IMR-90 (cell line): ENCODE results near the gene ZBTB39. TPM values are rescaled to one million over a fixed set of nuclear protein-coding genes. Genes with fewer than 3 reads are reported as not detected.
A peak's percentile ranks its signal among the peaks of the same experiment; 100 is the strongest.

Experiments used
- ATAC-seq: fragments of 200-7000 bp; cut with Tn5 transposase; 2 replicates; pipeline ENCODE4 v1.9.1; 2020; ENCODE audit warnings: low read depth, mild to moderate bottlenecking, moderate library complexity
- BruUV-seq: library from RNA; stranded (reverse); fragments of 400-500 nt; replicated peaks from 2 replicates; lab custom pipeline; 2021; lab: Mats Ljungman, UMichigan
- CTCF ChIA-PET: fragments of 300-600 bp; formaldehyde crosslinking; extraction: SDS; loops from one replicate; lab custom pipeline; 2021; ENCODE audit warnings: antibody characterized with exemption; lab: Yijun Ruan, JAX
- POLR2A ChIA-PET: fragments of 300-600 bp; sonication (Branson Sonifier 250); formaldehyde crosslinking; loops from one replicate; lab custom pipeline; 2022; ENCODE audit warnings: antibody characterized with exemption; ENCODE audit not compliant: unreplicated experiment; lab: Charles Lee
- DNase-seq: peaks from one replicate; pipeline ENCODE4 v3.0.0; 2013
- H2AFZ ChIP-seq: replicated peaks from 2 replicates; pipeline ENCODE3; 2013; ENCODE audit warnings: low read length, mild to moderate bottlenecking; ENCODE audit not compliant: poor library complexity
- H2AK5ac ChIP-seq: 2 replicates; pipeline ENCODE4 v1.6.1; 2013; ENCODE audit warnings: low read depth, low read length, inconsistent platforms
- H2AK9ac ChIP-seq: replicated peaks from 2 replicates; pipeline ENCODE3; 2013; ENCODE audit warnings: mild to moderate bottlenecking, low read depth, low read length, moderate library complexity; ENCODE audit not compliant: poor library complexity
- H2BK120ac ChIP-seq: 2 replicates; pipeline ENCODE4 v1.6.1; 2013; ENCODE audit warnings: low read depth, low read length, inconsistent platforms
- H2BK15ac ChIP-seq: 3 replicates; pipeline ENCODE4 v1.6.1; 2013; ENCODE audit warnings: low read depth, low read length, inconsistent platforms
- H2BK20ac ChIP-seq: 2 replicates; pipeline ENCODE4 v1.6.1; 2013; ENCODE audit warnings: low read depth, mild to moderate bottlenecking, inconsistent platforms, low read length, moderate library complexity
- H2BK5ac ChIP-seq: 2 replicates; pipeline ENCODE4 v1.6.1; 2013; ENCODE audit warnings: mild to moderate bottlenecking, low read depth, low read length, inconsistent platforms; ENCODE audit not compliant: poor library complexity, severe bottlenecking
- H3K14ac ChIP-seq: replicated peaks from 2 replicates; pipeline ENCODE4 v1.6.1; 2013; ENCODE audit warnings: low read depth, low read length, inconsistent platforms
- H3K18ac ChIP-seq: 2 replicates; pipeline ENCODE4 v1.6.1; 2013; ENCODE audit warnings: low read depth, low read length, control low read depth
- H3K23ac ChIP-seq: 2 replicates; pipeline ENCODE4 v1.6.1; 2013; ENCODE audit warnings: low read depth, low read length, inconsistent platforms
- H3K27ac ChIP-seq: 2 replicates; pipeline ENCODE4 v1.5.1; 2013; ENCODE audit warnings: mild to moderate bottlenecking, control low read depth, low read length; ENCODE audit not compliant: insufficient read depth
- H3K27me3 ChIP-seq: 2 replicates; pipeline ENCODE4 v1.6.1; 2013; ENCODE audit warnings: low read length; ENCODE audit not compliant: control insufficient read depth, insufficient read depth
- H3K36me3 ChIP-seq: 2 replicates; pipeline ENCODE4 v1.6.1; 2013; ENCODE audit warnings: low read length, mixed read lengths; ENCODE audit not compliant: control insufficient read depth, insufficient read depth
- H3K4ac ChIP-seq: 2 replicates; pipeline ENCODE4 v1.6.1; 2013; ENCODE audit warnings: low read depth, low read length, inconsistent platforms
- H3K4me1 ChIP-seq: 2 replicates; pipeline ENCODE4 v1.6.1; 2013; ENCODE audit warnings: low read length, mixed read lengths; ENCODE audit not compliant: control insufficient read depth, insufficient read depth
- H3K4me2 ChIP-seq: 2 replicates; pipeline ENCODE4 v1.6.1; 2013; ENCODE audit warnings: low read depth, mild to moderate bottlenecking, control low read depth, low read length, moderate library complexity
- H3K4me3 ChIP-seq: 2 replicates; pipeline ENCODE4 v1.5.1; 2013; ENCODE audit warnings: low read depth, mild to moderate bottlenecking, control low read depth, low read length, moderate library complexity; ENCODE audit not compliant: insufficient read depth
- H3K56ac ChIP-seq: 2 replicates; pipeline ENCODE4 v1.6.1; 2013; ENCODE audit warnings: low read length, inconsistent platforms; ENCODE audit not compliant: insufficient read depth; ENCODE audit errors: extremely low read depth
- H3K79me1 ChIP-seq, 2 experiments: 2 replicates each; pipeline ENCODE4 v1.6.1; 2013; ENCODE audit warnings: low read length in 2 of 2, inconsistent platforms in 1 of 2, low read depth in 1 of 2
- H3K9ac ChIP-seq: 2 replicates; pipeline ENCODE4 v1.6.1; 2013; ENCODE audit warnings: low read depth, low read length, control low read depth
- H3K9me1 ChIP-seq: 2 replicates; pipeline ENCODE4 v1.6.1; 2013; ENCODE audit warnings: low read length, inconsistent platforms; ENCODE audit not compliant: insufficient read depth
- H3K9me3 ChIP-seq: 2 replicates; pipeline ENCODE4 v1.6.1; 2013; ENCODE audit warnings: low read length; ENCODE audit not compliant: control insufficient read depth, insufficient read depth
- H4K20me1 ChIP-seq: 2 replicates; pipeline ENCODE4 v1.6.1; 2013; ENCODE audit warnings: low read length, inconsistent platforms; ENCODE audit not compliant: insufficient read depth
- H4K5ac ChIP-seq: 2 replicates; pipeline ENCODE4 v1.6.1; 2013; ENCODE audit warnings: mild to moderate bottlenecking, low read depth, low read length, control low read depth
- H4K8ac ChIP-seq, 2 experiments: 2 replicates each; pipeline ENCODE4 v1.6.1; 2013; ENCODE audit warnings: low read depth in 2 of 2, low read length in 2 of 2, control low read depth in 1 of 2, inconsistent platforms in 1 of 2
- H4K91ac ChIP-seq: 2 replicates; pipeline ENCODE4 v1.6.1; 2013; ENCODE audit warnings: low read depth, low read length, inconsistent platforms; ENCODE audit not compliant: insufficient read depth
- BHLHE40 ChIP-seq: fragments of 150-350 bp; IDR thresholded peaks from 2 replicates; pipeline ENCODE4 v1.6.1; 2016; ENCODE audit warnings: mild to moderate bottlenecking, low read depth, low read length
- CEBPB ChIP-seq: IDR thresholded peaks from 2 replicates; pipeline ENCODE4 v1.6.1; 2012; ENCODE audit warnings: low read depth, low read length, improper control_type of control experiment
- CHD1 ChIP-seq: IDR thresholded peaks from 2 replicates; pipeline ENCODE4 v1.6.1; 2012; ENCODE audit warnings: low read depth, low read length, improper control_type of control experiment
- MAFK ChIP-seq: IDR thresholded peaks from 2 replicates; pipeline ENCODE4 v1.6.1; 2012; ENCODE audit warnings: low read depth, low read length, improper control_type of control experiment
- MAZ ChIP-seq: IDR thresholded peaks from 2 replicates; pipeline ENCODE4 v1.6.1; 2012; ENCODE audit warnings: low read depth, mild to moderate bottlenecking, low read length, improper control_type of control experiment, moderate library complexity, borderline replicate concordance
- MXI1 ChIP-seq: IDR thresholded peaks from 2 replicates; pipeline ENCODE4 v1.6.1; 2012; ENCODE audit warnings: low read depth, mild to moderate bottlenecking, low read length, moderate library complexity, borderline replicate concordance
- POLR2A ChIP-seq: IDR thresholded peaks from 2 replicates; pipeline ENCODE4 v1.6.1; 2012; ENCODE audit warnings: mild to moderate bottlenecking, low read depth, low read length
- RAD21 ChIP-seq: IDR thresholded peaks from 2 replicates; pipeline ENCODE4 v1.6.1; 2012; ENCODE audit warnings: low read length, improper control_type of control experiment
- RFX5 ChIP-seq: IDR thresholded peaks from 2 replicates; pipeline ENCODE4 v1.8.0; 2012; ENCODE audit warnings: low read depth, mild to moderate bottlenecking, low read length, moderate library complexity
- SMC3 ChIP-seq: fragments of 150-350 bp; IDR thresholded peaks from 2 replicates; pipeline ENCODE4 v1.6.1; 2016; ENCODE audit warnings: low read depth, mild to moderate bottlenecking, antibody characterized with exemption, low read length, moderate library complexity
- WGBS, 2 experiments: methylation state at CpG; one replicate each; pipeline versions ENCODE4 v1.1.5 to v1.1.7; 2013; ENCODE audit warnings: missing lambda C conversion rate in 2 of 2; ENCODE audit not compliant: insufficient read length in 1 of 2; ENCODE audit errors: extremely low coverage in 2 of 2; 5-methylcytosine and 5-hydroxymethylcytosine counted together
- dilution Hi-C: fragments of 300-500 bp; cut with HindIII; formaldehyde crosslinking; loops from one replicate; pipeline ENCODE4 v1.14.3; 2018; ENCODE audit warnings: low sequenced_read_pairs; ENCODE audit not compliant: unreplicated experiment
- in situ Hi-C: fragments of 300-500 bp; cut with MboI; formaldehyde crosslinking; loops from 3 replicates; pipeline ENCODE4 v1.14.3; 2019; ENCODE audit warnings: low sequenced_read_pairs, inconsistent platforms, mixed read lengths
- intact Hi-C: fragments of 100-400 bp; cut with micrococcal nuclease; formaldehyde crosslinking; loops from 2 replicates; pipeline ENCODE4 v1.10.0; 2022
- polyA plus RNA-seq, 3 experiments: library from polyadenylated mRNA; depleted of rRNA; stranded (reverse); fragments of >200 nt; gene quantifications; 2 replicates each; pipeline ENCODE4 v1.2.3, GENCODE V29; 2012; ENCODE audit warnings: low replicate concordance in 1 of 3
- total RNA-seq: library from RNA; depleted of rRNA; stranded (reverse); fragments of >200 nt; gene quantifications from 2 replicates; pipeline ENCODE4 v1.2.3, GENCODE V29; 2012
- TF ChIP-seq, protein P1 (sequence below): conservative IDR thresholded peaks from 2 replicates; pipeline ENCODE4 v1.5.1; 2012; ENCODE audit warnings: mild to moderate bottlenecking, low read depth, low read length, improper control_type of control experiment
- TF ChIP-seq, protein P2 (sequence below): fragments of 150-350 bp; IDR thresholded peaks from 2 replicates; pipeline ENCODE4 v1.6.1; 2017; ENCODE audit warnings: mild to moderate bottlenecking, antibody characterized with exemption, low read length, low read depth
- TF ChIP-seq, protein P3 (sequence below): fragments of 150-350 bp; IDR thresholded peaks from 2 replicates; pipeline ENCODE4 v1.6.1; 2016; ENCODE audit warnings: low read depth, mild to moderate bottlenecking, low read length, moderate library complexity, borderline replicate concordance

Gene ZBTB39
- total and polyA plus RNA-seq, 2 of the 4 experiments (the other 2 are of a cell fraction): 4.0 to 5.2 TPM

DNA sequence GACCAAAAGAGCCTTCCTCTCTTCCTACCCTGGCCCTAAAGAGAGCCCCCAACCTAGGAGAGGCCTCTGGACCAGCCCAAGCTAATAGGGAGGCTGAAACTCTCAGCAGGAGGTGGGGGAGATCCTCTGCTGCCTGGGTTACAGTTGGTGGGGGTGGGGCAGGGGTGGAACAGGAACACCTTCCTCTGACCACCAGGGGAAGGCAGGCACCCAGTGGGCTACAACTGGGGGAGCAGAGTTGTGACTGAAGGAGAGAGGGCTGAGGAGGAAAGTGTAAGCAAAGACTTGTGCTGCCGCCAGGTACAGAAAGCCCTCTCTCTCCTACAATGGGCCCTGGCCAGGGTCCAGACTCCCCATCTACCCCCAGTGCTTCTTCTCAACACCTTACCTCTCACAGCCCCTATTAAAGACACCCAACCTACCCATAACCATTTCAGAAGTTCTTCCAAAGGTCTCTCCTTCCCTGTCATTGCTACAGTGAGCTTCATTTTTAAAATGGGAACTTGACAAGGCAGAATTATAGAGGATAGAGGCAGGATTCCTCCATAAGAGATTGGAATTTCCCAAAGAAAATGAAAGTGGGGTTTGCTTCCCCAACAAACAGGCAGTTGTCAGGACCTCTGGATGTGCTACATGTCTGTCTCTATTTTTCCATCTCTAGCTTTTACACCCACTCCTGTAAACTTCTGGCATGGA lies 42.2 kb upstream of the ZBTB39 start (continued):
- TF ChIP-seq SMC3: no peak

DNA sequence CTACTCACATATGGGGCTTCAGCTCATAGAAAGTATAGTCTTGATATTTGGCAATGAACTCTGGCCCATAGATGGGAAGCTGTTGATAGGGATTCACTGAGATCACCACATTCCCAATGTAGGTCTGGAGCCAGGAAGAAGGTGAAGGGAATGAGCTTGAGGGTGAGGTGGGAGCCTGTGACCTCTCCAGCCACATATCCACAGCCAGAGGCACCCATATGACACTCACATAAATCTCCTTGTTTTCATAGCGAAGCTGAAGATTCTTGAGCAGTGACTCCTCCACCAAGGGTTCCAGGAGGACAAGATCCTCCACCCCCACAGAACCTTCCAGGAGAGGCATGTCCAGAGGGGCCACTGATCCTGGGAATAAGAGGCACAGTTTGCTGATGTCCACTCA lies 41.6 kb upstream of the ZBTB39 start:
- dilution Hi-C loops: no loop called here
- no peak for TF ChIP-seq POLR2A
- no peak for TF ChIP-seq SMC3
- TF ChIP-seq MXI1: no peak
- TF ChIP-seq CHD1: no peak
- TF ChIP-seq, protein P1, sequence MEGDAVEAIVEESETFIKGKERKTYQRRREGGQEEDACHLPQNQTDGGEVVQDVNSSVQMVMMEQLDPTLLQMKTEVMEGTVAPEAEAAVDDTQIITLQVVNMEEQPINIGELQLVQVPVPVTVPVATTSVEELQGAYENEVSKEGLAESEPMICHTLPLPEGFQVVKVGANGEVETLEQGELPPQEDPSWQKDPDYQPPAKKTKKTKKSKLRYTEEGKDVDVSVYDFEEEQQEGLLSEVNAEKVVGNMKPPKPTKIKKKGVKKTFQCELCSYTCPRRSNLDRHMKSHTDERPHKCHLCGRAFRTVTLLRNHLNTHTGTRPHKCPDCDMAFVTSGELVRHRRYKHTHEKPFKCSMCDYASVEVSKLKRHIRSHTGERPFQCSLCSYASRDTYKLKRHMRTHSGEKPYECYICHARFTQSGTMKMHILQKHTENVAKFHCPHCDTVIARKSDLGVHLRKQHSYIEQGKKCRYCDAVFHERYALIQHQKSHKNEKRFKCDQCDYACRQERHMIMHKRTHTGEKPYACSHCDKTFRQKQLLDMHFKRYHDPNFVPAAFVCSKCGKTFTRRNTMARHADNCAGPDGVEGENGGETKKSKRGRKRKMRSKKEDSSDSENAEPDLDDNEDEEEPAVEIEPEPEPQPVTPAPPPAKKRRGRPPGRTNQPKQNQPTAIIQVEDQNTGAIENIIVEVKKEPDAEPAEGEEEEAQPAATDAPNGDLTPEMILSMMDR: no peak
- TF ChIP-seq BHLHE40: no peak
- TF ChIP-seq, protein P2, sequence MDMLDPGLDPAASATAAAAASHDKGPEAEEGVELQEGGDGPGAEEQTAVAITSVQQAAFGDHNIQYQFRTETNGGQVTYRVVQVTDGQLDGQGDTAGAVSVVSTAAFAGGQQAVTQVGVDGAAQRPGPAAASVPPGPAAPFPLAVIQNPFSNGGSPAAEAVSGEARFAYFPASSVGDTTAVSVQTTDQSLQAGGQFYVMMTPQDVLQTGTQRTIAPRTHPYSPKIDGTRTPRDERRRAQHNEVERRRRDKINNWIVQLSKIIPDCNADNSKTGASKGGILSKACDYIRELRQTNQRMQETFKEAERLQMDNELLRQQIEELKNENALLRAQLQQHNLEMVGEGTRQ: no peak
- TF ChIP-seq, protein P3, sequence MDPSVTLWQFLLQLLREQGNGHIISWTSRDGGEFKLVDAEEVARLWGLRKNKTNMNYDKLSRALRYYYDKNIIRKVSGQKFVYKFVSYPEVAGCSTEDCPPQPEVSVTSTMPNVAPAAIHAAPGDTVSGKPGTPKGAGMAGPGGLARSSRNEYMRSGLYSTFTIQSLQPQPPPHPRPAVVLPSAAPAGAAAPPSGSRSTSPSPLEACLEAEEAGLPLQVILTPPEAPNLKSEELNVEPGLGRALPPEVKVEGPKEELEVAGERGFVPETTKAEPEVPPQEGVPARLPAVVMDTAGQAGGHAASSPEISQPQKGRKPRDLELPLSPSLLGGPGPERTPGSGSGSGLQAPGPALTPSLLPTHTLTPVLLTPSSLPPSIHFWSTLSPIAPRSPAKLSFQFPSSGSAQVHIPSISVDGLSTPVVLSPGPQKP: no peak
- no peak for TF ChIP-seq MAFK
- no peak for TF ChIP-seq MAZ
- no peak for TF ChIP-seq RFX5
- TF ChIP-seq RAD21: no peak
- no peak for TF ChIP-seq CEBPB

More for the DNA sequence above, 41.6 kb upstream of the ZBTB39 start:
- H2BK20ac ChIP-seq: no peak overlapping the region
- in situ Hi-C loops: no loop called here
- no peak overlapping the region for H3K4ac ChIP-seq
- H3K4me3 ChIP-seq: no peak overlapping the region
- H2BK120ac ChIP-seq: no peak overlapping the region
- no CpG with 5 or more reads among the region's 1 CpG for WGBS, 2 experiments
- H3K9me1 ChIP-seq: no peaks in the 10 kb centered on the region; the same call in 1 of the 2 replicates
- H3K27ac ChIP-seq: no peak overlapping the region
- peaks cover 3% of the 10 kb centered on the region; the same call in 1 of the 2 replicates for H3K4me1 ChIP-seq
- H4K91ac ChIP-seq: no peak overlapping the region
- no peak overlapping the region for H2BK5ac ChIP-seq
- peak overlapping the region; percentile 48; the same call in 1 of the 2 replicates for H3K23ac ChIP-seq
- no peak overlapping the region for H2BK15ac ChIP-seq
- ATAC-seq (peak; percentile 36), DNase-seq (peak; percentile 43)
- no peak overlapping the region for H2AK5ac ChIP-seq
- H2AFZ ChIP-seq: peak overlapping the region; percentile 50
- H4K20me1 ChIP-seq: peaks cover 10% of the 10 kb centered on the region; the same call in 1 of the 2 replicates
- H3K27me3 ChIP-seq: peaks cover 25% of the 10 kb centered on the region
- H2AK9ac ChIP-seq: peak overlapping the region; percentile 63
- no peak overlapping the region for H3K18ac ChIP-seq
- no peaks in the 10 kb centered on the region for H3K9me3 ChIP-seq
- CTCF ChIA-PET: no interaction called here
- H4K5ac ChIP-seq: no peak overlapping the region
- H3K14ac ChIP-seq: 0 out of 2 replicates have a peak overlapping the region, but pooled peaks have one; percentile 50
- peak overlapping the region; percentile 10; the same call in 1 of the 2 replicates for H3K4me2 ChIP-seq
- no peaks in the 10 kb centered on the region for H3K79me1 ChIP-seq
- no peak overlapping the region for H3K56ac ChIP-seq
- BruUV-seq: no TSS peak
- no peak overlapping the region for H3K9ac ChIP-seq
- intact Hi-C loops: no loop called here
- POLR2A ChIA-PET: interaction anchor here (0.6 kb wide), 1 partner anchor 39 kb away, joined by 3 read pairs; no protein-coding TSS in a partner anchor
- no peak overlapping the region for H4K8ac ChIP-seq
- no peaks in the 10 kb centered on the region for H3K36me3 ChIP-seq
